Testis (tissue), 3 donors: Measurements from ENCODE around the gene PCDH12. TPM values are rescaled to one million over a fixed set of nuclear protein-coding genes. Genes with fewer than 3 reads are reported as not detected.
A peak's percentile ranks its signal among the peaks of the same experiment; 100 is the strongest.

Experiments
- DNase-seq: peaks from one replicate; pipeline ENCODE4 v3.0.0-alpha.2; 2019
- H3K27ac ChIP-seq, 2 donors: fragments of 200-600 bp; sonication (generic); one replicate each; pipeline ENCODE4 v1.5.1; 2019
- H3K27me3 ChIP-seq: fragments of 200-600 bp; sonication (generic); one replicate; pipeline ENCODE4 v1.5.1; 2019
- H3K36me3 ChIP-seq: fragments of 200-600 bp; sonication (generic); one replicate; pipeline ENCODE4 v1.5.1; 2017; ENCODE audit warnings: low read depth; ENCODE audit errors: missing control alignments
- H3K4me1 ChIP-seq: fragments of 200-600 bp; sonication (generic); one replicate; pipeline ENCODE4 v1.5.1; 2019
- H3K4me3 ChIP-seq, 2 donors: fragments of 200-600 bp; sonication (generic); one replicate each; pipeline ENCODE4 v1.5.1; 2017 to 2019
- H3K9me3 ChIP-seq: fragments of 200-600 bp; sonication (generic); one replicate; pipeline ENCODE4 v1.5.1; 2017
- POLR2A ChIP-seq: fragments of 450-650 bp; IDR thresholded peaks from one replicate; pipeline ENCODE4 v1.6.1; 2017; ENCODE audit warnings: antibody characterized with exemption, mild to moderate bottlenecking, moderate library complexity
- WGBS, 2 donors: methylation state at CpG; one replicate each; pipeline ENCODE4 v1.1.5; 2018; 5-methylcytosine and 5-hydroxymethylcytosine counted together
- intact Hi-C: fragments of 100-400 bp; cut with DNase I; formaldehyde crosslinking; loops from one replicate; pipeline ENCODE4 v1.15.1; 2023; ENCODE audit warnings: low total_unique reads
- polyA plus RNA-seq: library from polyadenylated mRNA; stranded (reverse); fragments of 350-450 nt; fragmentation: Illumina TruSeq; extraction: RNeasy Lipid Tissue Mini Kit (QIAGEN cat#74804); gene quantifications from one replicate; pipeline ENCODE4 v1.2.3, GENCODE V29; 2014; ENCODE audit warnings: low read depth, low replicate concordance; ENCODE audit not compliant: insufficient read depth
- total RNA-seq, 2 donors: library from RNA; depleted of rRNA; stranded (reverse); fragments of >200 nt; gene quantifications; one replicate each; pipeline ENCODE4 v1.2.3, GENCODE V29; 2016
- TF ChIP-seq, protein P1 (sequence below), 3 experiments: fragments of 450-650 bp in 2 of 3; fragments of 200-600 bp in 1 of 3; sonication (generic) in 1 of 3; IDR thresholded peaks; one replicate each; pipeline ENCODE4 v1.5.1; 2016 to 2019; ENCODE audit warnings: antibody characterized with exemption in 3 of 3, mild to moderate bottlenecking in 2 of 3, moderate library complexity in 1 of 3

The PCDH12 gene
- total and polyA plus RNA-seq, 3 donors from 2014 or later = 0.31 to 2.0 (median 1.6) TPM

GRCh38 chr5:141914797-141915196, 43.2 kb downstream of the PCDH12 start:
- no peak for DNase-seq
- Histone ChIP-seq H3K9me3 (no peaks in the 10 kb centered on the region), H3K36me3 (no peaks in the 10 kb centered on the region), H3K27ac (no peak overlapping the region), H3K4me1 (no peaks in the 10 kb centered on the region), H3K27me3 (no peaks in the 10 kb centered on the region), H3K4me3 (no peak overlapping the region)
- intact Hi-C loops = no loop called here
- no peak for TF ChIP-seq POLR2A
- TF ChIP-seq, protein P1, sequence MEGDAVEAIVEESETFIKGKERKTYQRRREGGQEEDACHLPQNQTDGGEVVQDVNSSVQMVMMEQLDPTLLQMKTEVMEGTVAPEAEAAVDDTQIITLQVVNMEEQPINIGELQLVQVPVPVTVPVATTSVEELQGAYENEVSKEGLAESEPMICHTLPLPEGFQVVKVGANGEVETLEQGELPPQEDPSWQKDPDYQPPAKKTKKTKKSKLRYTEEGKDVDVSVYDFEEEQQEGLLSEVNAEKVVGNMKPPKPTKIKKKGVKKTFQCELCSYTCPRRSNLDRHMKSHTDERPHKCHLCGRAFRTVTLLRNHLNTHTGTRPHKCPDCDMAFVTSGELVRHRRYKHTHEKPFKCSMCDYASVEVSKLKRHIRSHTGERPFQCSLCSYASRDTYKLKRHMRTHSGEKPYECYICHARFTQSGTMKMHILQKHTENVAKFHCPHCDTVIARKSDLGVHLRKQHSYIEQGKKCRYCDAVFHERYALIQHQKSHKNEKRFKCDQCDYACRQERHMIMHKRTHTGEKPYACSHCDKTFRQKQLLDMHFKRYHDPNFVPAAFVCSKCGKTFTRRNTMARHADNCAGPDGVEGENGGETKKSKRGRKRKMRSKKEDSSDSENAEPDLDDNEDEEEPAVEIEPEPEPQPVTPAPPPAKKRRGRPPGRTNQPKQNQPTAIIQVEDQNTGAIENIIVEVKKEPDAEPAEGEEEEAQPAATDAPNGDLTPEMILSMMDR (IDR thresholded peaks at IDR 0.05) = no peak
- 73 to 80% methylated on average over 3 of the region's 3 CpGs for WGBS, 2 donors

- 11 to 40% methylated on average over 6 to 28 of the region's 40 CpGs for WGBS, 2 donors
- Histone ChIP-seq H3K9me3 (no peaks in the 10 kb centered on the region), H3K4me1 (no peaks in the 10 kb centered on the region), H3K27me3 (no peaks in the 10 kb centered on the region), H3K36me3 (no peaks in the 10 kb centered on the region), H3K27ac (no peak overlapping the region), H3K4me3 (peak overlapping the region; percentile 36 to 42)
- intact Hi-C loops = no loop called here
- no peak for TF ChIP-seq POLR2A
- TF ChIP-seq, protein P1 (IDR thresholded peaks at IDR 0.05) = no peak
- peak; percentile 66 for DNase-seq
Observed at GRCh38 chr5:141914199-141914743, 43.7 kb downstream of the PCDH12 start.

- Histone ChIP-seq H3K4me3 (peak overlapping the region; percentile 36 to 42), H3K9me3 (no peaks in the 10 kb centered on the region), H3K27ac (no peak overlapping the region), H3K4me1 (no peaks in the 10 kb centered on the region), H3K27me3 (no peaks in the 10 kb centered on the region), H3K36me3 (no peaks in the 10 kb centered on the region)
- 11 to 16% methylated on average over 16 of the region's 16 CpGs for WGBS, 2 donors
- intact Hi-C loops = no loop called here
- no peak for TF ChIP-seq POLR2A
- TF ChIP-seq, protein P1 (IDR thresholded peaks at IDR 0.05) = no peak
- DNase-seq = no peak
Observed at GRCh38 chr5:141913560-141914198, 44.3 kb downstream of the PCDH12 start.

- Histone ChIP-seq H3K27me3 (no peaks in the 10 kb centered on the region), H3K27ac (no peak overlapping the region), H3K9me3 (no peaks in the 10 kb centered on the region), H3K4me3 (no peak overlapping the region), H3K4me1 (no peaks in the 10 kb centered on the region), H3K36me3 (no peaks in the 10 kb centered on the region)
- TF ChIP-seq, protein P1 (IDR thresholded peaks at IDR 0.05) = no peak
- 67 to 76% methylated on average over 1 to 2 of the region's 2 CpGs for WGBS, 2 donors
- intact Hi-C loops = no loop called here
- no peak for DNase-seq
Observed at GRCh38 chr5:141910271-141910673, 47.7 kb downstream of the PCDH12 start.

DNA sequence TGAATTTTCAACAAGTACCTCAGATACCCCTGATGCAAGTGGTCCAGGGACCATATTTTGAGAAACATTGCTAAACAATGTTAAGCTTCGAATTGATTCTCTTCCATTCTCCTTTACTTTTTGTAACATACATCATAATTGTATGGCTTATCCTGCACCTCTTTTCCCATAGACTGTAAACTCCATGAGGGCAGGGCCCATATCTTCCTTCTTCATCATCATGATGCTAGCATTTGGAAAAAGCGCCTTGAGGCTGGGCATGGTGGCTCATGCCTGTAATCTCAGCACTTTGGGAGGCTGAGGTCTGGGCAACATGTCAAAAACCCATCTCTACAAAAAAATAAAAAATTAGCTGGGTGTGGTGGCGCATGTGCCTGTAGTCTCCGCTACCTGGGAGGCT, 48.8 kb downstream of the PCDH12 start:
- Histone ChIP-seq H3K36me3 (no peaks in the 10 kb centered on the region), H3K4me1 (no peaks in the 10 kb centered on the region), H3K27ac (no peak overlapping the region), H3K4me3 (no peak overlapping the region), H3K9me3 (no peaks in the 10 kb centered on the region), H3K27me3 (no peaks in the 10 kb centered on the region)
- WGBS, 2 donors = 78 to 80% methylated on average over 4 of the region's 4 CpGs
- TF ChIP-seq, protein P1 (IDR thresholded peaks at IDR 0.05) = no peak
- no peak for TF ChIP-seq POLR2A
- no peak for DNase-seq
- intact Hi-C loops = no loop called here
